Neural progenitor cell (in vitro differentiated cells): ENCODE results near the gene TRAK1. TPM values are rescaled to one million over a fixed set of nuclear protein-coding genes. Genes with fewer than 3 reads are reported as not detected.

ENCODE experiments used
- DNase-seq: peaks from one replicate; pipeline ENCODE4 v3.0.0-alpha.2; 2016; ENCODE audit warnings: low spot score
- H2AFZ ChIP-seq: fragments of 200-600 bp; sonication (generic); replicated peaks from 2 replicates; pipeline ENCODE4 v1.6.1; 2016; ENCODE audit warnings: antibody characterized with exemption
- H3F3A ChIP-seq: fragments of 200-600 bp; sonication (generic); 2 replicates; pipeline ENCODE4 v1.6.1; 2016; ENCODE audit warnings: antibody characterized with exemption, low read depth
- H3K27ac ChIP-seq: fragments of 200-600 bp; sonication (generic); 2 replicates; pipeline ENCODE4 v1.5.1; 2016; ENCODE audit warnings: mild to moderate bottlenecking
- H3K27me3 ChIP-seq: fragments of 200-600 bp; sonication (generic); 2 replicates; pipeline ENCODE4 v1.6.1; 2016; ENCODE audit warnings: mild to moderate bottlenecking, moderate library complexity
- H3K36me3 ChIP-seq: fragments of 200-600 bp; sonication (generic); 2 replicates; pipeline ENCODE4 v1.5.1; 2016
- H3K4me1 ChIP-seq: fragments of 200-600 bp; sonication (generic); 2 replicates; pipeline ENCODE4 v1.6.1; 2016; ENCODE audit warnings: mixed run types
- H3K4me2 ChIP-seq: fragments of 200-600 bp; sonication (generic); 2 replicates; pipeline ENCODE4 v1.6.1; 2016
- H3K4me3 ChIP-seq: fragments of 200-600 bp; sonication (generic); 2 replicates; pipeline ENCODE4 v1.5.1; 2016
- H3K79me2 ChIP-seq: fragments of 200-600 bp; sonication (generic); 2 replicates; pipeline ENCODE4 v1.6.1; 2016; ENCODE audit warnings: low read depth
- H3K9ac ChIP-seq: fragments of 200-600 bp; sonication (generic); 2 replicates; pipeline ENCODE4 v1.6.1; 2016
- H3K9me3 ChIP-seq: fragments of 200-600 bp; sonication (generic); 2 replicates; pipeline ENCODE4 v1.5.1; 2016; ENCODE audit warnings: low read depth
- H4K20me1 ChIP-seq: fragments of 200-600 bp; sonication (generic); 2 replicates; pipeline ENCODE4 v1.6.1; 2016; ENCODE audit warnings: low read depth
- H3K27ac Mint-ChIP-seq: 3 replicates; pipeline ENCODE4 v1.8.0; 2021; ENCODE audit warnings: mixed read lengths
- H3K27me3 Mint-ChIP-seq: 2 replicates; pipeline ENCODE4 v1.8.0; 2022; ENCODE audit warnings: low read depth, mild to moderate bottlenecking, inconsistent platforms, moderate library complexity, mixed read lengths; ENCODE audit not compliant: insufficient read depth
- H3K36me3 Mint-ChIP-seq: 3 replicates; pipeline ENCODE4 v1.8.0; 2021; ENCODE audit warnings: mixed read lengths
- H3K4me1 Mint-ChIP-seq: 3 replicates; pipeline ENCODE4 v1.8.0; 2021; ENCODE audit warnings: mixed read lengths
- H3K4me3 Mint-ChIP-seq: 3 replicates; pipeline ENCODE4 v1.8.0; 2021; ENCODE audit warnings: mild to moderate bottlenecking, moderate library complexity, mixed read lengths
- H3K9me3 Mint-ChIP-seq: 3 replicates; pipeline ENCODE4 v1.8.0; 2020; ENCODE audit warnings: mixed read lengths
- EZH2 ChIP-seq: fragments of 200-600 bp; sonication (generic); IDR thresholded peaks from 2 replicates; pipeline ENCODE4 v1.6.1; 2017; ENCODE audit warnings: antibody characterized with exemption, mild to moderate bottlenecking, moderate library complexity
- EZH2phosphoT487 ChIP-seq: fragments of 200-600 bp; sonication (generic); IDR thresholded peaks from 2 replicates; pipeline ENCODE4 v1.6.1; 2017; ENCODE audit warnings: antibody characterized with exemption
- total RNA-seq: library from RNA; depleted of rRNA; stranded (reverse); fragments of >200 nt; gene quantifications from 2 replicates; pipeline ENCODE4 v1.2.3, GENCODE V29; 2015; ENCODE audit warnings: low replicate concordance
- TF ChIP-seq, protein P1 (sequence below): fragments of 200-600 bp; sonication (generic); IDR thresholded peaks from 2 replicates; pipeline ENCODE4 v1.5.1; 2017; ENCODE audit warnings: antibody characterized with exemption, mild to moderate bottlenecking

TRAK1 gene
- total RNA-seq, 1 donor from 2014 or later = 32.2 TPM

DNA sequence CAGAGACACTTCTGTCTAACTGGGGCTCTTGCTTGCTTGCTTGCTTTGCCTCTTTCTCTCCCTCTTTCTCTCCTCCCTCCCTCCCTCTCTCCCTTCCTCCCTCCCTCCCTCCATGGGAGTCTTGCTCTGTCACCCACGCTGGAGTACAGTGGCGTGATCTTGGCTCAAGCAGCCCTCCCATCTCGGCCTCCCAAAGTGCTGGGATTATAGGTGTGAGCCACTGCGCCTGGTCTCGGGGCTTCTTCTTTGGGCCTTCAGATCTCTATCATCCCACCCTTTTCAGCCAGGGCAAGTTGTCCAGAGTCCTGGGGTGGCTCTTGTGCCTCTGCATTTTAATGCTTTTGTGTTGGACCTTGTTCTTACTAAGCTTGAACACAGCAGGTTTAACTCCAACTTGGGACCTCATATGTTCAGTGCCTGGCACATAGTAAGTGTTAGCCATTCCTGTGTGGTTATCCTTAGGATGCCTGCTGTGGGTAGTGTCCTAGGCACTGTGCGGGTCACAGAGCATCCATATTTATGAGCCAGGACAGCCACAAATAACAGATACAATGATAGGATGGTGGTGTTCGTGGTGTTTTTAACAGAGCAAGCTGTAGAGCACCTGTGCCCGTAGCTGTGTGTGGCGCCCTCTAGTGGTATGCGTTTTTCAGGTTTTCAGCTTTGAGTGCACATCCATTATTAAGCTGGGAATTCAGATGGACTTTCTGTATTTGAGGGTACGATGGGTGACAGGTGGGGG lies 99.7 kb downstream of the TRAK1 start:
- Histone ChIP-seq H2AFZ (no peak overlapping the region), H4K20me1 (peaks cover 14% of the 10 kb centered on the region), H3F3A (no peaks in the 10 kb centered on the region), H3K36me3 (no peaks in the 10 kb centered on the region), H3K4me1 (no peaks in the 10 kb centered on the region), H3K79me2 (no peaks in the 10 kb centered on the region), H3K4me3 (no peak overlapping the region), H3K4me2 (no peak overlapping the region), H3K9ac (no peak overlapping the region), H3K9me3 (no peaks in the 10 kb centered on the region), H3K27me3 (no peaks in the 10 kb centered on the region), H3K27ac (no peak overlapping the region)
- peak; percentile 76 for DNase-seq
- H3K4me1 Mint-ChIP-seq = peaks cover 4% of the 10 kb centered on the region
- H3K27ac Mint-ChIP-seq = no peak overlapping the region
- H3K9me3 Mint-ChIP-seq = no peaks in the 10 kb centered on the region
- H3K27me3 Mint-ChIP-seq = peaks cover 2% of the 10 kb centered on the region
- TF ChIP-seq EZH2 (no peak), EZH2phosphoT487 (no peak)
- TF ChIP-seq, protein P1, sequence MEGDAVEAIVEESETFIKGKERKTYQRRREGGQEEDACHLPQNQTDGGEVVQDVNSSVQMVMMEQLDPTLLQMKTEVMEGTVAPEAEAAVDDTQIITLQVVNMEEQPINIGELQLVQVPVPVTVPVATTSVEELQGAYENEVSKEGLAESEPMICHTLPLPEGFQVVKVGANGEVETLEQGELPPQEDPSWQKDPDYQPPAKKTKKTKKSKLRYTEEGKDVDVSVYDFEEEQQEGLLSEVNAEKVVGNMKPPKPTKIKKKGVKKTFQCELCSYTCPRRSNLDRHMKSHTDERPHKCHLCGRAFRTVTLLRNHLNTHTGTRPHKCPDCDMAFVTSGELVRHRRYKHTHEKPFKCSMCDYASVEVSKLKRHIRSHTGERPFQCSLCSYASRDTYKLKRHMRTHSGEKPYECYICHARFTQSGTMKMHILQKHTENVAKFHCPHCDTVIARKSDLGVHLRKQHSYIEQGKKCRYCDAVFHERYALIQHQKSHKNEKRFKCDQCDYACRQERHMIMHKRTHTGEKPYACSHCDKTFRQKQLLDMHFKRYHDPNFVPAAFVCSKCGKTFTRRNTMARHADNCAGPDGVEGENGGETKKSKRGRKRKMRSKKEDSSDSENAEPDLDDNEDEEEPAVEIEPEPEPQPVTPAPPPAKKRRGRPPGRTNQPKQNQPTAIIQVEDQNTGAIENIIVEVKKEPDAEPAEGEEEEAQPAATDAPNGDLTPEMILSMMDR = peak; percentile 95
- H3K4me3 Mint-ChIP-seq = no peak overlapping the region
- peaks cover 25% of the 10 kb centered on the region for H3K36me3 Mint-ChIP-seq

DNA sequence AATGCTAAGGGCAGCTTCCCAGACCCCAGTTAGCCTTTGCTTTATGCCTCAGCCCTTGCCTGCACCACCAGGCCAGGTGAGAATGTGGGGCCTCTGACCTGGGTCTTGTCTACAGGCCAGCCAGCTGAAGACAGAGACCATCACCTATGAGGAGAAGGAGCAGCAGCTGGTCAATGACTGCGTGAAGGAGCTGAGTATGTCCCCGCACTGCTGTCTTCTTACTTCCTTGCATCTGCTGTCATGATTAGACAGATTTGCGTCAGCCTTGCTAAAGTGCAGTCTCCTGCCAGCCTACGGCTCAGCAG lies 100.2 kb downstream of the TRAK1 start:
- H3K27me3 Mint-ChIP-seq = peaks cover 2% of the 10 kb centered on the region
- H3K79me2 ChIP-seq = no peaks in the 10 kb centered on the region
- H3K27ac ChIP-seq = no peak overlapping the region
- H3K36me3 ChIP-seq = no peaks in the 10 kb centered on the region
- TF ChIP-seq, protein P1 = no peak
- TF ChIP-seq EZH2 (no peak), EZH2phosphoT487 (no peak)
- H4K20me1 ChIP-seq = peaks cover 14% of the 10 kb centered on the region
- peaks cover 4% of the 10 kb centered on the region for H3K4me1 Mint-ChIP-seq
- H2AFZ ChIP-seq = no peak overlapping the region
- no peak overlapping the region for H3K27ac Mint-ChIP-seq
- no peaks in the 10 kb centered on the region for H3K9me3 ChIP-seq
- H3K9ac ChIP-seq = no peak overlapping the region
- H3K27me3 ChIP-seq = no peaks in the 10 kb centered on the region
- H3K4me3 Mint-ChIP-seq = no peak overlapping the region
- H3K4me3 ChIP-seq = no peak overlapping the region
- no peaks in the 10 kb centered on the region for H3K9me3 Mint-ChIP-seq
- peaks cover 28% of the 10 kb centered on the region for H3K36me3 Mint-ChIP-seq
- no peak overlapping the region for H3K4me2 ChIP-seq
- DNase-seq = no peak
- no peaks in the 10 kb centered on the region for H3F3A ChIP-seq
- H3K4me1 ChIP-seq = no peaks in the 10 kb centered on the region

DNA sequence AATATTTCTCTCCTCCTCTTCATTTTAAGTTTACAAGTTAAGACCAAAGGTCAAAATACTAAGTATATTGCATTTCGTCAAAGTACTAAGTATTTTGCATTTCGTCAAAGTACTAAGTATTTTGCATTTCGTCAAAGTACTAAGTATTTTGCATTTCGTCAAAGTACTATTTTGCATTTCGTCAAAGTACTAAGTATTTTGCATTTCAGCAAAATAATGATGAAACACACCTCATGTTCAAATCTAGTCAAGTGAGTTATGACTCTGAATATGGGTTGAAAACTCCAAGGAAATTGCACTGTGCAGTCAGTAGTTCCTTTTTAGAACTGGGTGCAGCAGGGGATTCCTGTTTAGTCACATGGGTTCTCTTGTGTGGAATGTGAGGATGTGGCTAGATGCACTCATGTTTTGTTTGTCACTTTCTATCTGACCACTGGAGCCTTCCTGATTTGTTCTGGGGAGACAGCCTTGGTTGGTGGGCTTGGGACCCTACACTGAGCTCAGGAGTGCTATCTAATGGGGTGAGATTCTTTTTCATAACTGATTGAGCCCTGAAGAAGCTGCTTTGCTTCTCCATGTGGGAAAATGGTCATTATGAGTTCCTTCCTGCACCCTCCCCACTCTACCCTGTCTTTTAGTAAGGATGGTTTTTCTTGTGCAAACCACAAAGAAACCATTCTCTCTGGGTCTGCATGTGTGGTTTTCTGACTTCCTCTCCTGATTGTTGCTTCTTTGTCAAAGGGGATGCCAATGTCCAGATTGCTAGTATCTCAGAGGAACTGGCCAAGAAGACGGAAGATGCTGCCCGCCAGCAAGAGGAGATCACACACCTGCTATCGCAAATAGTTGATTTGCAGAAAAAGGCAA lies 101.4 kb downstream of the TRAK1 start:
- H3K36me3 Mint-ChIP-seq = peaks cover 31% of the 10 kb centered on the region
- peaks cover 2% of the 10 kb centered on the region for H3K27me3 Mint-ChIP-seq
- Histone ChIP-seq H4K20me1 (peaks cover 14% of the 10 kb centered on the region), H3K4me1 (no peaks in the 10 kb centered on the region), H2AFZ (no peak overlapping the region), H3K9me3 (no peaks in the 10 kb centered on the region), H3K9ac (no peak overlapping the region), H3K79me2 (no peaks in the 10 kb centered on the region), H3K27me3 (no peaks in the 10 kb centered on the region), H3K36me3 (no peaks in the 10 kb centered on the region), H3K27ac (no peak overlapping the region), H3K4me2 (no peak overlapping the region), H3K4me3 (no peak overlapping the region), H3F3A (no peaks in the 10 kb centered on the region)
- no peak for DNase-seq
- no peak overlapping the region for H3K4me3 Mint-ChIP-seq
- TF ChIP-seq, protein P1 = no peak
- no peak for TF ChIP-seq EZH2
- TF ChIP-seq EZH2phosphoT487 = no peak
- no peak overlapping the region for H3K27ac Mint-ChIP-seq
- H3K4me1 Mint-ChIP-seq = peaks cover 4% of the 10 kb centered on the region
- H3K9me3 Mint-ChIP-seq = no peaks in the 10 kb centered on the region
